SK-N-SH (cell line): Measurements from ENCODE around the gene CATSPER3.

Experiments
- CTCF ChIP-seq: fragments of 200-600 bp; sonication (generic); IDR thresholded peaks from 2 replicates; pipeline ENCODE4 v1.6.1; 2017; ENCODE audit warnings: antibody characterized with exemption, mild to moderate bottlenecking, moderate library complexity
- EZH2phosphoT487 ChIP-seq: fragments of 200-600 bp; sonication (generic); IDR thresholded peaks from 2 replicates; pipeline ENCODE4 v1.6.1; 2017; ENCODE audit warnings: low read depth, mixed run types, mild to moderate bottlenecking, antibody characterized with exemption, moderate library complexity, borderline replicate concordance
- FOXJ3 ChIP-seq: sonication (generic); formaldehyde crosslinking; IDR thresholded peaks from 2 replicates; pipeline ENCODE4 v1.5.1; 2020; ENCODE audit warnings: mild to moderate bottlenecking, missing genetic modification reagents
- JUND ChIP-seq: IDR thresholded peaks from 2 replicates; pipeline ENCODE4 v1.4.0; 2012
- MXI1 ChIP-seq: IDR thresholded peaks from 2 replicates; pipeline ENCODE4 v1.6.1; 2012; ENCODE audit warnings: mild to moderate bottlenecking, low read depth, low read length, improper control_type of control experiment
- RXRA ChIP-seq: IDR thresholded peaks from 2 replicates; pipeline ENCODE4 v1.4.0; 2012; ENCODE audit warnings: low read depth, mild to moderate bottlenecking, borderline replicate concordance
- SMC3 ChIP-seq: IDR thresholded peaks from 2 replicates; pipeline ENCODE4 v1.6.1; 2012; ENCODE audit warnings: low read depth, low read length, improper control_type of control experiment
- YY1 ChIP-seq: IDR thresholded peaks from 2 replicates; pipeline ENCODE4 v1.4.0; 2012; ENCODE audit warnings: low read depth, mild to moderate bottlenecking
- TF ChIP-seq, protein P1 (sequence below): fragments of 150-350 bp; IDR thresholded peaks from 2 replicates; pipeline ENCODE4 v1.6.1; 2017; ENCODE audit warnings: antibody characterized with exemption, low read length, low read depth, borderline replicate concordance

DNA sequence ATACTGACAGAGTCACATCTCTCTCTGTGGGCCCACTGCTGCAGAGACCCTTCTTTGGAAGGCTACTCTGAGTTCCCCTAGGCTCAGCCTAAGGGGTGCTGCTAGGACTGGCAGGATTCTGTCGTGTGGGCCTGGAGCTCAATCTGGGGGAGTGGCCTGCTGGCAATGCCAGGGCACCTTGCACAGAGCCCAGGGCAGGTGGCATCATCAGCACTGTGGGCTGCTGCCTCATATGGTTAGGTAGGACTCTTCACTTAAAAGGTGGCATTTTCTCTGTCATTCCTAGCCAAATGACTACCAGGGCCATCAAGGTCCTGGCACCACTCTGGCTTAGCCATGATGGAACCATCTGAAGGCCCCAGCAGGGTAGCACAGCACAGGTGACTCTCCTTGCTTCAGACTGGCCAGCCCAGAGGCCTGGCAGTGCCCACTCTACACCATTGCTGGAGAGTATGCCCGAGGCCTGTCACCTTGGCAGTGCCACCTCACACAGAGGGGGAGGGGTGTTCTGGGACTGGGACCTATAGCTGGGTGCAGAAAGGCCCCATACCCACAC is 44.4 kb downstream of the CATSPER3 start:
- TF ChIP-seq, protein P1, sequence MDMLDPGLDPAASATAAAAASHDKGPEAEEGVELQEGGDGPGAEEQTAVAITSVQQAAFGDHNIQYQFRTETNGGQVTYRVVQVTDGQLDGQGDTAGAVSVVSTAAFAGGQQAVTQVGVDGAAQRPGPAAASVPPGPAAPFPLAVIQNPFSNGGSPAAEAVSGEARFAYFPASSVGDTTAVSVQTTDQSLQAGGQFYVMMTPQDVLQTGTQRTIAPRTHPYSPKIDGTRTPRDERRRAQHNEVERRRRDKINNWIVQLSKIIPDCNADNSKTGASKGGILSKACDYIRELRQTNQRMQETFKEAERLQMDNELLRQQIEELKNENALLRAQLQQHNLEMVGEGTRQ: no peak
- no peak for TF ChIP-seq EZH2phosphoT487
- TF ChIP-seq YY1: no peak
- TF ChIP-seq RXRA: no peak
- no peak for TF ChIP-seq CTCF
- no peak for TF ChIP-seq FOXJ3
- TF ChIP-seq JUND: no peak
- no peak for TF ChIP-seq SMC3
- TF ChIP-seq MXI1: no peak
